Right forelimb (tissue), 1 donor: ENCODE data around the gene PPP1R16B.

Source experiments
- DNase-seq: peaks from one replicate; pipeline ENCODE4 v3.0.0-alpha.2; 2018

The PPP1R16B gene

GRCh38 chr20:38880952-38881735 is 75.6 kb downstream of the PPP1R16B start:
- DNase-seq: no peak

GRCh38 chr20:38881806-38882440 is 76.4 kb downstream of the PPP1R16B start:
- no peak for DNase-seq

- DNase-seq: no peak
Observed at GRCh38 chr20:38882600-38882999, 77.1 kb downstream of the PPP1R16B start.

GRCh38 chr20:38883081-38883980 is 77.8 kb downstream of the PPP1R16B start:
- no peak for DNase-seq

GRCh38 chr20:38883981-38884733 is 78.7 kb downstream of the PPP1R16B start:
- no peak for DNase-seq

- DNase-seq: no peak
Observed at GRCh38 chr20:38885357-38885756, 79.9 kb downstream of the PPP1R16B start.

- no peak for DNase-seq
Observed at GRCh38 chr20:38888059-38888831, 82.7 kb downstream of the PPP1R16B start.

- no peak for DNase-seq
Observed at GRCh38 chr20:38889050-38889449, 83.6 kb downstream of the PPP1R16B start.

GRCh38 chr20:38889792-38890496 is 84.4 kb downstream of the PPP1R16B start:
- DNase-seq: peak; percentile 30

- no peak for DNase-seq
Observed at GRCh38 chr20:38890497-38890818, 85.0 kb downstream of the PPP1R16B start.

GRCh38 chr20:38892091-38892981 is 86.8 kb downstream of the PPP1R16B start:
- no peak for DNase-seq

- DNase-seq: no peak
Observed at GRCh38 chr20:38893056-38893564, 87.6 kb downstream of the PPP1R16B start.

GRCh38 chr20:38893565-38894090 is 88.1 kb downstream of the PPP1R16B start:
- DNase-seq: peak; percentile 76

- peak; percentile 52 for DNase-seq
Observed at GRCh38 chr20:38894091-38894847, 88.8 kb downstream of the PPP1R16B start.

- DNase-seq: peak; percentile 30
Observed at GRCh38 chr20:38895098-38895949, 89.8 kb downstream of the PPP1R16B start.

GRCh38 chr20:38896009-38896594 is 90.6 kb downstream of the PPP1R16B start:
- no peak for DNase-seq

GRCh38 chr20:38897267-38897666 is 91.8 kb downstream of the PPP1R16B start:
- no peak for DNase-seq

- no peak for DNase-seq
Observed at GRCh38 chr20:38900606-38901005, 95.1 kb downstream of the PPP1R16B start.
